SK-N-SH treated with all-trans-retinoic acid at 6 μM for 48 hours (cell line): ENCODE results near the gene KIF6.

Source experiments
- ATAC-seq: fragments of 200-7000 bp; cut with Tn5 transposase; 3 replicates; pipeline ENCODE4 v1.9.1; 2020; ENCODE audit warnings: mild to moderate bottlenecking, moderate library complexity
- ARNTL ChIP-seq: fragments of 450-650 bp; formaldehyde crosslinking; IDR thresholded peaks from 2 replicates; pipeline ENCODE4 v1.5.0; 2020; ENCODE audit warnings: low read depth, mild to moderate bottlenecking, moderate library complexity, borderline replicate concordance
- BACH2 ChIP-seq: fragments of 250-450 bp; sonication (Bioruptor Pico); IDR thresholded peaks from 2 replicates; pipeline ENCODE4 v1.9.0; 2021; ENCODE audit warnings: mild to moderate bottlenecking, borderline replicate concordance
- CREB5 ChIP-seq: fragments of 250-450 bp; sonication (Bioruptor Pico); IDR thresholded peaks from 2 replicates; pipeline ENCODE4 v1.5.1; 2020; ENCODE audit warnings: low read depth, mild to moderate bottlenecking, moderate library complexity
- CSDC2 ChIP-seq: fragments of 250-450 bp; sonication (Bioruptor Pico); IDR thresholded peaks from 2 replicates; pipeline ENCODE4 v1.5.0; 2020; ENCODE audit warnings: mild to moderate bottlenecking, moderate library complexity
- CSRNP3 ChIP-seq: fragments of 250-450 bp; sonication (Bioruptor Pico); IDR thresholded peaks from 2 replicates; pipeline ENCODE4 v1.5.1; 2021; ENCODE audit warnings: mild to moderate bottlenecking, moderate library complexity
- ESRRG ChIP-seq: fragments of 250-450 bp; sonication (Bioruptor Pico); IDR thresholded peaks from 2 replicates; pipeline ENCODE4 v1.6.1; 2021; ENCODE audit warnings: mild to moderate bottlenecking
- GLIS3 ChIP-seq: fragments of 250-450 bp; sonication (Bioruptor Pico); IDR thresholded peaks from 2 replicates; pipeline ENCODE4 v1.5.0; 2020; ENCODE audit warnings: mild to moderate bottlenecking, moderate library complexity
- ISL1 ChIP-seq: fragments of 250-450 bp; sonication (Bioruptor Pico); IDR thresholded peaks from 2 replicates; pipeline ENCODE4 v2.1.2; 2022; ENCODE audit warnings: mild to moderate bottlenecking, moderate library complexity
- OSR1 ChIP-seq: fragments of 250-450 bp; sonication (Bioruptor Pico); IDR thresholded peaks from 2 replicates; pipeline ENCODE4 v1.8.0; 2022; ENCODE audit warnings: moderate library complexity, mild to moderate bottlenecking, inconsistent platforms
- PATZ1 ChIP-seq: fragments of 250-450 bp; sonication (Bioruptor Pico); IDR thresholded peaks from 2 replicates; pipeline ENCODE4 v1.8.0; 2020; ENCODE audit warnings: mild to moderate bottlenecking, moderate library complexity, borderline replicate concordance
- POU6F1 ChIP-seq: fragments of 250-450 bp; sonication (Bioruptor Pico); IDR thresholded peaks from 2 replicates; pipeline ENCODE4 v1.8.0; 2021; ENCODE audit warnings: low read depth, mild to moderate bottlenecking, moderate library complexity, borderline replicate concordance
- PPARA ChIP-seq: fragments of 250-450 bp; sonication (Bioruptor Pico); IDR thresholded peaks from 2 replicates; pipeline ENCODE4 v1.5.0; 2020; ENCODE audit warnings: mild to moderate bottlenecking, borderline replicate concordance
- RARB ChIP-seq: fragments of 250-450 bp; sonication (Bioruptor Pico); IDR thresholded peaks from 2 replicates; pipeline ENCODE4 v1.8.0; 2021; ENCODE audit warnings: mild to moderate bottlenecking, moderate library complexity
- SNAI2 ChIP-seq: fragments of 250-450 bp; sonication (Bioruptor Pico); IDR thresholded peaks from 2 replicates; pipeline ENCODE4 v1.5.0; 2020; ENCODE audit warnings: mild to moderate bottlenecking, moderate library complexity
- TCF4 ChIP-seq: fragments of 250-450 bp; sonication (Bioruptor Pico); IDR thresholded peaks from 2 replicates; pipeline ENCODE4 v1.8.0; 2021; ENCODE audit warnings: mild to moderate bottlenecking, moderate library complexity, borderline replicate concordance
- TOX ChIP-seq: fragments of 250-450 bp; sonication (Bioruptor Pico); IDR thresholded peaks from 2 replicates; pipeline ENCODE4 v1.8.0; 2021; ENCODE audit warnings: mild to moderate bottlenecking, moderate library complexity, borderline replicate concordance
- ZC3H10 ChIP-seq: fragments of 250-450 bp; sonication (Bioruptor Pico); IDR thresholded peaks from 2 replicates; pipeline ENCODE4 v1.5.1; 2021; ENCODE audit warnings: mild to moderate bottlenecking, moderate library complexity
- ZFP3 ChIP-seq: fragments of 250-450 bp; sonication (Bioruptor Pico); IDR thresholded peaks from 2 replicates; pipeline ENCODE4 v1.5.0; 2020; ENCODE audit warnings: mild to moderate bottlenecking, moderate library complexity
- ZFP30 ChIP-seq: fragments of 450-650 bp; formaldehyde crosslinking; IDR thresholded peaks from 2 replicates; pipeline ENCODE4 v1.5.0; 2022; ENCODE audit warnings: mild to moderate bottlenecking, moderate library complexity
- ZNF565 ChIP-seq: fragments of 450-650 bp; formaldehyde crosslinking; conservative IDR thresholded peaks from 2 replicates; pipeline ENCODE4 v1.5.0; 2020; ENCODE audit warnings: low read depth, mild to moderate bottlenecking, moderate library complexity
- ZNF70 ChIP-seq: fragments of 450-650 bp; formaldehyde crosslinking; IDR thresholded peaks from 2 replicates; pipeline ENCODE4 v1.5.0; 2020; ENCODE audit warnings: mild to moderate bottlenecking, moderate library complexity
- ZNF8 ChIP-seq: fragments of 450-650 bp; formaldehyde crosslinking; IDR thresholded peaks from 2 replicates; pipeline ENCODE4 v1.5.0; 2020; ENCODE audit warnings: mild to moderate bottlenecking, moderate library complexity

KIF6 gene

GRCh38 chr6:39347206-39347605 lies 378.0 kb downstream of the KIF6 start (continued):
- TF ChIP-seq PATZ1 (CRISPR knock-in tag) (no peak), ZNF8 (no peak), TOX (CRISPR knock-in tag) (no peak), ARNTL (CRISPR knock-in tag) (no peak), BACH2 (CRISPR knock-in tag) (no peak)

- TF ChIP-seq ESRRG (CRISPR knock-in tag), result no peak
- no peak for TF ChIP-seq ZNF70 (CRISPR knock-in tag)
- no peak for TF ChIP-seq CREB5 (CRISPR knock-in tag)
- no peak for TF ChIP-seq PPARA (CRISPR knock-in tag)
- TF ChIP-seq CSDC2 (CRISPR knock-in tag), result no peak
- TF ChIP-seq TOX (CRISPR knock-in tag), result no peak
- no peak for TF ChIP-seq SNAI2
- no peak for TF ChIP-seq RARB (CRISPR knock-in tag)
- TF ChIP-seq TCF4 (CRISPR knock-in tag), result no peak
Observed at GRCh38 chr6:39344821-39345280, 380.4 kb downstream of the KIF6 start.

GRCh38 chr6:39343396-39343870 lies 381.8 kb downstream of the KIF6 start:
- no peak for TF ChIP-seq ZNF565 (CRISPR knock-in tag)
- TF ChIP-seq, all 23 proteins: peak for 0
- no peak for ATAC-seq

More at GRCh38 chr6:39344821-39345280, 380.4 kb downstream of the KIF6 start:
- ATAC-seq, result no peak

- TF ChIP-seq ZFP3 (CRISPR knock-in tag) (no peak), ESRRG (CRISPR knock-in tag) (no peak), ZNF565 (CRISPR knock-in tag) (no peak), SNAI2 (no peak), POU6F1 (no peak), GLIS3 (CRISPR knock-in tag) (no peak), CREB5 (CRISPR knock-in tag) (no peak)
- ATAC-seq, result no peak
Observed at GRCh38 chr6:39342692-39343395, 382.4 kb downstream of the KIF6 start.

- TF ChIP-seq TOX (CRISPR knock-in tag) (no peak), ZNF565 (CRISPR knock-in tag) (no peak), GLIS3 (CRISPR knock-in tag) (no peak), ISL1 (no peak), ZFP30 (CRISPR knock-in tag) (no peak), ZC3H10 (no peak), POU6F1 (no peak), TCF4 (CRISPR knock-in tag) (no peak), CSRNP3 (no peak), ZNF70 (CRISPR knock-in tag) (no peak), SNAI2 (no peak), PPARA (CRISPR knock-in tag) (no peak), CSDC2 (CRISPR knock-in tag) (no peak), ZFP3 (CRISPR knock-in tag) (no peak), RARB (CRISPR knock-in tag) (no peak), ZNF8 (no peak), OSR1 (no peak), CREB5 (CRISPR knock-in tag) (no peak)
- ATAC-seq, result no peak
Observed at GRCh38 chr6:39341937-39342336, 383.3 kb downstream of the KIF6 start.
